HepG2 (cell line): ENCODE data around the gene GLOD4. TPM values are rescaled to one million over a fixed set of nuclear protein-coding genes. Genes with fewer than 3 reads are reported as not detected.

ENCODE experiments used
- CENPT ChIP-seq: sonication (generic); formaldehyde crosslinking; IDR thresholded peaks from 2 replicates; pipeline ENCODE4 v1.8.0; 2022; ENCODE audit warnings: low read depth, mild to moderate bottlenecking, moderate library complexity, missing genetic modification reagents
- ELF1 ChIP-seq: sonication (generic); formaldehyde crosslinking; IDR thresholded peaks from 2 replicates; pipeline ENCODE4 v1.4.0; 2020; ENCODE audit warnings: missing genetic modification reagents
- GTF2F1 ChIP-seq: fragments of 150-350 bp; IDR thresholded peaks from 2 replicates; pipeline ENCODE4 v1.6.1; 2014; ENCODE audit warnings: low read length
- GTF3A ChIP-seq: sonication (generic); formaldehyde crosslinking; conservative IDR thresholded peaks from 2 replicates; pipeline ENCODE4 v1.4.0; 2020; ENCODE audit warnings: mild to moderate bottlenecking, missing genetic modification reagents
- HNRNPUL1 ChIP-seq: fragments of 200-400 bp; formaldehyde crosslinking; IDR thresholded peaks from 2 replicates; pipeline ENCODE4 v1.6.1; 2017; ENCODE audit warnings: low read depth, mild to moderate bottlenecking, low read length, moderate library complexity
- HOXA3 ChIP-seq: sonication (generic); formaldehyde crosslinking; IDR thresholded peaks from 2 replicates; pipeline ENCODE4 v1.5.0; 2020; ENCODE audit warnings: missing genetic modification reagents
- MED8 ChIP-seq: sonication (generic); formaldehyde crosslinking; IDR thresholded peaks from 2 replicates; pipeline ENCODE4 v1.8.1; 2023; ENCODE audit warnings: mild to moderate bottlenecking, missing genetic modification reagents; ENCODE audit not compliant: insufficient replicate concordance
- MTF1 ChIP-seq: sonication (generic); formaldehyde crosslinking; IDR thresholded peaks from 2 replicates; pipeline ENCODE4 v1.5.0; 2020; ENCODE audit warnings: missing genetic modification reagents
- NPAS2 ChIP-seq: sonication (generic); formaldehyde crosslinking; IDR thresholded peaks from 2 replicates; pipeline ENCODE4 v1.8.0; 2022; ENCODE audit warnings: mild to moderate bottlenecking, missing genetic modification reagents, borderline replicate concordance
- RXRB ChIP-seq: IDR thresholded peaks from 2 replicates; pipeline ENCODE4 v1.6.1; 2016; ENCODE audit warnings: borderline replicate concordance, missing genetic modification reagents, missing compliant biosample characterization
- XBP1 ChIP-seq: sonication (generic); formaldehyde crosslinking; IDR thresholded peaks from 2 replicates; pipeline ENCODE4 v1.5.0; 2020; ENCODE audit warnings: missing genetic modification reagents
- ZBTB3 ChIP-seq: sonication (generic); formaldehyde crosslinking; IDR thresholded peaks from 2 replicates; pipeline ENCODE4 v1.4.0; 2020; ENCODE audit warnings: low read depth, mild to moderate bottlenecking, moderate library complexity, missing genetic modification reagents, borderline replicate concordance
- ZNF17 ChIP-seq: sonication (generic); formaldehyde crosslinking; IDR thresholded peaks from 2 replicates; pipeline ENCODE4 v1.5.0; 2020; ENCODE audit warnings: mild to moderate bottlenecking, missing genetic modification reagents
- ZNF616 ChIP-seq: sonication (generic); formaldehyde crosslinking; IDR thresholded peaks from 2 replicates; pipeline ENCODE4 v1.5.0; 2020; ENCODE audit warnings: low read depth, mild to moderate bottlenecking, missing genetic modification reagents
- ZNF644 ChIP-seq: IDR thresholded peaks from 2 replicates; pipeline ENCODE4 v1.6.1; 2016; ENCODE audit warnings: low read depth
- ZNF772 ChIP-seq: sonication (generic); formaldehyde crosslinking; IDR thresholded peaks from 2 replicates; pipeline ENCODE4 v1.5.0; 2020; ENCODE audit warnings: mild to moderate bottlenecking, missing genetic modification reagents
- polyA plus RNA-seq, 8 experiments: library from polyadenylated mRNA; depleted of rRNA in 3 of 8; stranded (reverse) in 7 of 8; unstranded in 1 of 8; fragments of >200 nt; fragmentation: Illumina TruSeq in 4 of 8; extraction: Trizol in 4 of 8; gene quantifications; 2 replicates each; pipeline versions ENCODE4 v1.2.1 to v1.2.3, GENCODE V29; 2011 to 2016; ENCODE audit warnings: low read depth in 4 of 8, missing spikeins in 1 of 8, mixed read lengths in 1 of 8; ENCODE audit not compliant: insufficient read depth in 1 of 8
- total RNA-seq, 5 experiments: library from RNA; depleted of rRNA; stranded (reverse); fragments of >200 nt; fragmentation: Illumina TruSeq; extraction: Trizol; gene quantifications; 2 replicates each; pipeline ENCODE4 v1.2.3, GENCODE V29; 2016; ENCODE audit warnings: low read depth in 1 of 5
- TF ChIP-seq, protein P1 (sequence below), 2 experiments: sonication (generic) in 1 of 2; formaldehyde crosslinking in 1 of 2; IDR thresholded peaks; 2 replicates each; pipeline versions ENCODE4 v1.6.1 to v1.9.0; 2014 to 2022; ENCODE audit warnings: antibody characterized with exemption in 1 of 2, borderline replicate concordance in 1 of 2, inconsistent platforms in 1 of 2, low read depth in 1 of 2, missing genetic modification reagents in 1 of 2
- TF ChIP-seq, protein P2 (sequence below): sonication (generic); formaldehyde crosslinking; IDR thresholded peaks from 2 replicates; pipeline ENCODE4 v1.4.0; 2020; ENCODE audit warnings: missing genetic modification reagents
- TF ChIP-seq, protein P3 (sequence below): sonication (generic); formaldehyde crosslinking; IDR thresholded peaks from 2 replicates; pipeline ENCODE4 v1.5.0; 2020; ENCODE audit warnings: missing genetic modification reagents

The GLOD4 gene
- total and polyA plus RNA-seq, 2 of the 13 experiments (the other 11 are each of a cell fraction or from before 2014, with no cell fraction given) = 53.7 to 87.8 TPM

DNA sequence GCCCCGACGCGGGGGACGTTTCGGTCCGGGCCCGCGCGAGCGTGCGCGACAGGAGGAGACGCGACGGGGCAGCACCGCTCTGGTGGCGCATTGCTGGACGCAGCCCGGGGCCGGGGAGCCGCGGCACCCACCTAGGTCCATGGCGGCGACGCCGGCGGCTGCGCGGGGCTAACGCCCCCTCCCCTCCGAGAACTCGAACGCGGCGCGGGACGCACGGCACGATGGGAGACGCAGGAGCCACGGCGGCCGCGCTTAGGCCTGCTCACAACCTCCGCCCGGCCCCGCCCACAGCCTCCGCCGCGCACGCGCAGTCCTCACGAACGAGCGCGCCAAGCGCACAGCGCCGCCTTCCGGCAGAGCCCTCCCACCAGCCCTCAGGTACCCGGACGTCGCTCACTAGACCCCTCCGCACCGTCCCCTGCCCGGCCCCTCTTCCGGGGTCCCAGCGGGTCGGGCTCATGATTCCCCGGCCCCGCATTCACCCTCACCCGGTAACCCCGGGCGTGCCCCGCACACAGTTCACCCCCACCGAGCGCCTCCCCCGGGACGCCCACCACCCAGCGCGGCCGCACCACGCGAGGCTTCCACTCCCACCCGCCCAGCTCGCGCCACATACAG lies 30.0 kb downstream of the GLOD4 start, which contains the start of gene GEMIN4 (continued):
- TF ChIP-seq HOXA3 (peak; percentile 76; the same call in 1 of the 2 replicates), ZNF772 (CRISPR knock-in tag) (no peak), ZNF616 (CRISPR knock-in tag) (no peak), HNRNPUL1 (0 out of 2 replicates have a peak, but pooled peaks have one; percentile 36), NPAS2 (CRISPR knock-in tag) (no peak), GTF2F1 (no peak), MED8 (CRISPR knock-in tag) (no peak), GTF3A (CRISPR knock-in tag) (no peak), ZBTB3 (CRISPR knock-in tag) (no peak), CENPT (no peak), ELF1 (CRISPR knock-in tag) (peak; percentile 85), RXRB (CRISPR knock-in tag) (no peak), ZNF644 (no peak), XBP1 (CRISPR knock-in tag) (no peak), MTF1 (no peak), ZNF17 (CRISPR knock-in tag) (no peak)
- TF ChIP-seq, protein P1, sequence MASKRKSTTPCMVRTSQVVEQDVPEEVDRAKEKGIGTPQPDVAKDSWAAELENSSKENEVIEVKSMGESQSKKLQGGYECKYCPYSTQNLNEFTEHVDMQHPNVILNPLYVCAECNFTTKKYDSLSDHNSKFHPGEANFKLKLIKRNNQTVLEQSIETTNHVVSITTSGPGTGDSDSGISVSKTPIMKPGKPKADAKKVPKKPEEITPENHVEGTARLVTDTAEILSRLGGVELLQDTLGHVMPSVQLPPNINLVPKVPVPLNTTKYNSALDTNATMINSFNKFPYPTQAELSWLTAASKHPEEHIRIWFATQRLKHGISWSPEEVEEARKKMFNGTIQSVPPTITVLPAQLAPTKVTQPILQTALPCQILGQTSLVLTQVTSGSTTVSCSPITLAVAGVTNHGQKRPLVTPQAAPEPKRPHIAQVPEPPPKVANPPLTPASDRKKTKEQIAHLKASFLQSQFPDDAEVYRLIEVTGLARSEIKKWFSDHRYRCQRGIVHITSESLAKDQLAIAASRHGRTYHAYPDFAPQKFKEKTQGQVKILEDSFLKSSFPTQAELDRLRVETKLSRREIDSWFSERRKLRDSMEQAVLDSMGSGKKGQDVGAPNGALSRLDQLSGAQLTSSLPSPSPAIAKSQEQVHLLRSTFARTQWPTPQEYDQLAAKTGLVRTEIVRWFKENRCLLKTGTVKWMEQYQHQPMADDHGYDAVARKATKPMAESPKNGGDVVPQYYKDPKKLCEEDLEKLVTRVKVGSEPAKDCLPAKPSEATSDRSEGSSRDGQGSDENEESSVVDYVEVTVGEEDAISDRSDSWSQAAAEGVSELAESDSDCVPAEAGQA (IDR thresholded peaks at IDR 0.05; ENCODE audit: low read depth) = no peak
- TF ChIP-seq, protein P1 (CRISPR knock-in tag; IDR thresholded peaks at IDR 0.05; ENCODE audit: borderline replicate concordance) = no peak
- TF ChIP-seq, protein P2, sequence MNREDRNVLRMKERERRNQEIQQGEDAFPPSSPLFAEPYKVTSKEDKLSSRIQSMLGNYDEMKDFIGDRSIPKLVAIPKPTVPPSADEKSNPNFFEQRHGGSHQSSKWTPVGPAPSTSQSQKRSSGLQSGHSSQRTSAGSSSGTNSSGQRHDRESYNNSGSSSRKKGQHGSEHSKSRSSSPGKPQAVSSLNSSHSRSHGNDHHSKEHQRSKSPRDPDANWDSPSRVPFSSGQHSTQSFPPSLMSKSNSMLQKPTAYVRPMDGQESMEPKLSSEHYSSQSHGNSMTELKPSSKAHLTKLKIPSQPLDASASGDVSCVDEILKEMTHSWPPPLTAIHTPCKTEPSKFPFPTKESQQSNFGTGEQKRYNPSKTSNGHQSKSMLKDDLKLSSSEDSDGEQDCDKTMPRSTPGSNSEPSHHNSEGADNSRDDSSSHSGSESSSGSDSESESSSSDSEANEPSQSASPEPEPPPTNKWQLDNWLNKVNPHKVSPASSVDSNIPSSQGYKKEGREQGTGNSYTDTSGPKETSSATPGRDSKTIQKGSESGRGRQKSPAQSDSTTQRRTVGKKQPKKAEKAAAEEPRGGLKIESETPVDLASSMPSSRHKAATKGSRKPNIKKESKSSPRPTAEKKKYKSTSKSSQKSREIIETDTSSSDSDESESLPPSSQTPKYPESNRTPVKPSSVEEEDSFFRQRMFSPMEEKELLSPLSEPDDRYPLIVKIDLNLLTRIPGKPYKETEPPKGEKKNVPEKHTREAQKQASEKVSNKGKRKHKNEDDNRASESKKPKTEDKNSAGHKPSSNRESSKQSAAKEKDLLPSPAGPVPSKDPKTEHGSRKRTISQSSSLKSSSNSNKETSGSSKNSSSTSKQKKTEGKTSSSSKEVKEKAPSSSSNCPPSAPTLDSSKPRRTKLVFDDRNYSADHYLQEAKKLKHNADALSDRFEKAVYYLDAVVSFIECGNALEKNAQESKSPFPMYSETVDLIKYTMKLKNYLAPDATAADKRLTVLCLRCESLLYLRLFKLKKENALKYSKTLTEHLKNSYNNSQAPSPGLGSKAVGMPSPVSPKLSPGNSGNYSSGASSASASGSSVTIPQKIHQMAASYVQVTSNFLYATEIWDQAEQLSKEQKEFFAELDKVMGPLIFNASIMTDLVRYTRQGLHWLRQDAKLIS (CRISPR knock-in tag) = no peak
- TF ChIP-seq, protein P3, sequence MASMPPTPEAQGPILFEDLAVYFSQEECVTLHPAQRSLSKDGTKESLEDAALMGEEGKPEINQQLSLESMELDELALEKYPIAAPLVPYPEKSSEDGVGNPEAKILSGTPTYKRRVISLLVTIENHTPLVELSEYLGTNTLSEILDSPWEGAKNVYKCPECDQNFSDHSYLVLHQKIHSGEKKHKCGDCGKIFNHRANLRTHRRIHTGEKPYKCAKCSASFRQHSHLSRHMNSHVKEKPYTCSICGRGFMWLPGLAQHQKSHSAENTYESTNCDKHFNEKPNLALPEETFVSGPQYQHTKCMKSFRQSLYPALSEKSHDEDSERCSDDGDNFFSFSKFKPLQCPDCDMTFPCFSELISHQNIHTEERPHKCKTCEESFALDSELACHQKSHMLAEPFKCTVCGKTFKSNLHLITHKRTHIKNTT (CRISPR knock-in tag) = no peak
